AG09319 (cell line): Measurements from ENCODE around the gene TAS1R1.

ENCODE experiments used
- DNase-seq: peaks from one replicate; pipeline ENCODE4 v3.0.0-alpha.2; 2010; ENCODE audit warnings: low read depth; ENCODE audit errors: extremely low read depth
- TF ChIP-seq, protein P1 (sequence below): IDR thresholded peaks from 2 replicates; pipeline ENCODE4 v1.5.1; 2011; ENCODE audit warnings: low read depth, mild to moderate bottlenecking, inconsistent platforms, low read length, moderate library complexity

Gene TAS1R1

DNA sequence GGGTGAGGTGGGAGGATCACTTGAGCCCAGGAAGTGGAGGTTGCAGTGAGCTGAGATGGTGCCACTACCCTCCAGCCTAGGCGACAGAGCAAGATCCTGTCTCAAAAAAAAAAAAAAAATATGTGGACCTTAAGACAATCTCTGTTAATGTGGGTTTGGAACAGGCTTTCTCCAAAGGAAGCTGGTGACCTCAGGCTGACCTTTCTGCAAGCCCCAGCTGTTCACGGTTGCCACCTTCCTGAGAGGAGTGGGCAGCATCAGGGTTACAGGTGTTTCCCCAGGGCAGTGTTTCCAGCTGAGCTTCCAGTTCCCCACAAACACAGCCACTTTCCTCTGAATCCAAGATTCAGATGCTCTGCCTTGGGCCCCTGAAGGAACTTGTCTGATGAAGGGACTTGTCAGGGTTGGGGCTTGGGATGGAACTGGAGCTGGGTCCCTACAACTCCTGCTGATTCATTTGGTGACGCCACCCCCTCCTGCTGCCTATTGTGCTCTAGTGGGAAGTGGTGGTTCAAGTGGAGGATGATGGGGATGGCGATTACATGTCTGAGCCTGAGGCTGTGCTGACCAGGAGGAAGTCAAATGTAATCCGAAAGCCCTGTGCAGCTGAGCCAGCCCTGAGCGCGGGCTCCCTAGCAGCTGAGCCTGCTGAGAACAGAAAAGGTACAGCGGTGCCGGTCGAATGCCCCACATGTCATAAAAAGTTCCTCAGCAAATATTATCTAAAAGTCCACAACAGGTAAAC lies 26.6 kb downstream of the TAS1R1 start:
- DNase-seq = no peak
- TF ChIP-seq, protein P1, sequence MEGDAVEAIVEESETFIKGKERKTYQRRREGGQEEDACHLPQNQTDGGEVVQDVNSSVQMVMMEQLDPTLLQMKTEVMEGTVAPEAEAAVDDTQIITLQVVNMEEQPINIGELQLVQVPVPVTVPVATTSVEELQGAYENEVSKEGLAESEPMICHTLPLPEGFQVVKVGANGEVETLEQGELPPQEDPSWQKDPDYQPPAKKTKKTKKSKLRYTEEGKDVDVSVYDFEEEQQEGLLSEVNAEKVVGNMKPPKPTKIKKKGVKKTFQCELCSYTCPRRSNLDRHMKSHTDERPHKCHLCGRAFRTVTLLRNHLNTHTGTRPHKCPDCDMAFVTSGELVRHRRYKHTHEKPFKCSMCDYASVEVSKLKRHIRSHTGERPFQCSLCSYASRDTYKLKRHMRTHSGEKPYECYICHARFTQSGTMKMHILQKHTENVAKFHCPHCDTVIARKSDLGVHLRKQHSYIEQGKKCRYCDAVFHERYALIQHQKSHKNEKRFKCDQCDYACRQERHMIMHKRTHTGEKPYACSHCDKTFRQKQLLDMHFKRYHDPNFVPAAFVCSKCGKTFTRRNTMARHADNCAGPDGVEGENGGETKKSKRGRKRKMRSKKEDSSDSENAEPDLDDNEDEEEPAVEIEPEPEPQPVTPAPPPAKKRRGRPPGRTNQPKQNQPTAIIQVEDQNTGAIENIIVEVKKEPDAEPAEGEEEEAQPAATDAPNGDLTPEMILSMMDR = no peak

DNA sequence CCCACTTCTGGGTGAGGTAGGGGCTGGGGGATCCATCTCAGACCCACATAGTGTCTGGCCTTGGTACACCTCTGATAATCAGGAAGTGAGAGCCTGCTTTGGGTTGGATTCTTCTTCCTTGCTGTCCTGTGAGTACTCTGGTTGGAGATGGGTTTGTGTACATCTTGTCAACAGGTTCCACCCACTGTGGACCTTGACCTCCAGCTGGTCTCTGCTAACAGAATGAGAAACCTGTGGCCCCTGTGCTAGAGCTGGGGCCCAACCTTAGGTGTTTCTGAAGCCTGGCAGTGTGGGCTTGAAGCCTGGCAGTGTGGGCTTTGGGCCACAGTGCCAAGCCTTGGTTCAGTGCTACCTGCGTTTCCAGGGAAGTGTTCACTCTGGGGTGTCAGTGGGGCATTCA lies 27.3 kb downstream of the TAS1R1 start:
- no peak for DNase-seq
- TF ChIP-seq, protein P1 = no peak

DNA sequence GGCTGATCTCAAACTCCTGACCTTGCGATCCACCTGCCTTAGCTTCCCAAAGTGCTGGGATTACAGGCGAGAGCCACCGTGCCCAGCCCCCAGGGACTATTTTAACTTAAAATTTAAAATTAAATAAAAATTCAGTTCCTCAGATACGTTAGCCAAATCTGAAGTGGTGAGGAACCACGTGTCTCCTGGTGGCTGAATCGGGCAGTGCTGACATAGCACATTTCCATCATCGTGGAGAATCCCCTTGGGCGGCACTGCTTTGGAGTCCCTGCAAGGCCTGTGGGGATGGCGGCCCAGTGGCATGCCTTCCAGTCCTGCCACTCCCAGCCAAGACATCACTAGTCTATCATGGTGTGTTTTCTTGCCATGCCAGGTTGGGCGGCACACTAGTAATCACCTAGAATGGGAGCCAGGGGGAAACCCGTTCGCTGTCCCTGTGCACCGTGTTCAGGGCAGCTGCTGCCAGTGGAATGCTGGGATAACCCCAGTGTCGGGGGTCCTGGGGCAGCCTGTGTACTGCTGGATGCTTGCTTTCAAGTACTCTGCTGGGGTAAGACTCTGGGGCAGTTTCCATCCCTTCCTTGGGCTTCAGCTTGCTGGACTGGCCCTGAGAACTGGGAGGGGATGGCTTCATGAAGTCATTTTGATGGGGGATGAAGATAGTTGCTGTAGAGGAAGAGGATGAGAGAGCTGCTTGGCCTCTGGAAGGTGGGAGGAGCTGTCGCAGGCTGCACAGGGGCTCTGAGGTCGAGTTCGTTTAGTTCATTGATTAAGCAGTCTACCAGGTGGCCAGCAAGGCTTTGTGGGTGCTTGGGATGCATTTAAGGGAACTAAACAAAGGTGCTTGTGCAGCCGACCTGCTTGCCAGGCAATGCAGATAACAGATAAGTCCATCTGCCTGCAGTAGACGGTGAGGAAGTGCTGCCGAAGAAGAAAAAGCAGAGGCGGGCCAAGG lies 29.3 kb downstream of the TAS1R1 start:
- TF ChIP-seq, protein P1 = no peak
- DNase-seq = no peak

DNA sequence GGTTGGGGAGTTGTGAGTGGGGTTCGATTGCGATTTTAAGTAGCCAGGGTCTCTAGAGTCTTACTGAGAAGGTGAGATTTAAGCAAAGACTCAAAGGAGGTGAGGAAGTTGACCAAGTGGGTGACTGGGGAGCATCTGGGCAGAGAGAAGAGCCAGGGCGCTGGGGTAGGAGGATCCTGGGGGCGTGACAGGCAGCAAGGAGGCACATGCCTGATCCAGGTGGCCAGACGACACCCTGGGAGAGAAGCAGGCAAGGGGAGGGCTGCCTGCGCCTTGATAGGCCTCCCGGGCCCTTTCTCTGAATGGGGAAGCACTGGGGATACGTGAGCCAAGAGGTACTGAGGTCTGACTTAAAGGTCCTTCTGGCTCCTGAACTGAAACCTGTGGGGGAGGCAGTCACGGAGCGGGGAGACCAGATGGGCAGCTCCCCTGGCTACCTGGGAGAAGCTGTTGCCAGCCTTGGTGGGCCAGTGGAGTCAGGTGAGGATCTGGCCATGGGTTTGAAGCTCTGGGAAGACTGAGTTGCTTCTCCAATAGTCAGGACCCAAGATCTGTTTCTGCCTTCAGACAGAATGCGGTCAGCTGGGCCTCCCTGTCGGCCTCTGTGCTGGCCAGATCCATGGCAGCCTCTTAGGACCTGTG lies 30.1 kb downstream of the TAS1R1 start:
- TF ChIP-seq, protein P1 = no peak
- DNase-seq = no peak

DNA sequence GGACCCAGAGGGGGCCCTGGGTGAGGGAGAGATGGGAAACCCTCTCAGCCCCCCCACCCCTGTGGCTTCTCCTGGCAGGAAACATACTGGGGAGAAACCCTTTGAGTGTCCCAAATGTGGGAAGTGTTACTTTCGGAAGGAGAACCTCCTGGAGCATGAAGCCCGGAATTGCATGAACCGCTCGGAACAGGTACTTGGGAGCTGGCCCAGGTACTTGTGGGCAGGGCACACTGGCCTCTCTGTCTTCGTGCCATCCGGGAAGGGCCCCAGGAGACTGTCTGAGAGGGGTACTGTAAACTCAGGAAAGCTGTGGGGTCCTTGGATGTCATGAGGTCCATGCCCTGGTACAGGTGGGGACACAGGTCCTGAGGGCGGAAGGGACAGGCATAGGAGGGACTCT lies 30.7 kb downstream of the TAS1R1 start:
- TF ChIP-seq, protein P1 = no peak

DNA sequence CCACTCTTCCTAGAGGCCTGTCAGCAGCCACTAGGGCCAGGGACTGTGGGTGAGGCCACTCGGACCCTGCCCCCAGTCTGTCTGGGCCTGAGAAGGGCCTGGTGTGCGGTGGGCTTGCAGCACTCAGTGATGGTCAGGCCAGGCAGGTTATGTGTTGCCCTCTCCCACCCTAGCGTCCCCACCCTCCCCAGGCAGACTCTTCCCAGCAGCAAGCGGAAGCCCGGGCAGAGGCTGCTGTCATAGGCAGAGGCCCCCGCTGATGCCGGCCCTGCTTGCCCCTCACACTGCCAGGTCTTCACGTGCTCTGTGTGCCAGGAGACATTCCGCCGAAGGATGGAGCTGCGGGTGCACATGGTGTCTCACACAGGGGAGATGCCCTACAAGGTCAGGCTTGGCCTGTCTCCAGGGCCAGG lies 31.3 kb downstream of the TAS1R1 start:
- no peak for DNase-seq
- TF ChIP-seq, protein P1 = no peak

More for the DNA sequence above, 30.7 kb downstream of the TAS1R1 start:
- no peak for DNase-seq
